ENCODE data around the gene FXYD1. TPM values are rescaled to one million over a fixed set of nuclear protein-coding genes. Genes with fewer than 3 reads are reported as not detected.

Gene FXYD1
- total RNA-seq, 1 experiment from 2014 or later: not detected

DNA sequence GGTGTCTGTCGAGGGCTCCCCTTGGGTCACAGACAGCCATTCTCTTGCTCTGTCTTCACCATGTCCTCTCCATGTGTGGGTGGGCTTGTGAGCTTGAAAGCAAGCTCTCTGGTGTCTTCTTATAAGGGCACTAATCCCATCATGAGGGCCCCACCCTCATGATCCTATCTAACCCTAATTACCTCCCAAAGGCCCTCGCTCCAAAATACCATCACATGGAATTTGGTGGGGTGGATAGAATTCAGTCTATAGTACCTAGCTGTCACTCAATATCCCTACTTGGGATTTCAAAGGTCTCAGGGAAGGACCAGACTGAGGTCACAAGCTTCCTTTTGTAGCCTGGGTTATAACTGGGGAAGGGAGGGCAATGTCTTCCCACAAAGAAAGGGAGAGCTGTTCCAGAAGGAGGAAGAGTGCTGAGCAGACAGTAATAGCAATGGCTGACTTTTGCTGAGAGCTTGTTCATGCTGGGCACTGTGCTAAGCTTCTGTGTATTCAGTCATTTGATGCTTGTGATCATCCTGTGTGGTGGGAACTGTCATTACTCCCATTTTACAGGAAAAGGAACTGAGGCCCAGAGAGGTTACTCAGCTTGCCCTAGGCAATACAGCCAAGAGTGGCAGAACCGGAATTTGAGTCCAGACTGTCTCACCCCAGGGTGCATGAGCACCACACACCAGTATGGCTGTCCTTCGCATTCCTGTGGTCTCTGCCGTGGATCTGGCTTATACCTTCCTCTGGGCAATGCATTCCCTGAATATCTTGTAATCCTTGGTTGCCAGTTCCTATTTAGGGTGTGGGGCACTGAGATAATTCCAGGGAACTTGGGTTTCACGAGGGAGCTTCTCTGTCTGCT lies 24.1 kb downstream of the FXYD1 start:
- peak; percentile 95 for DNase-seq (ENCODE audit: low spot score)

GRCh38 chr19:35164418-35164817 lies 25.8 kb downstream of the FXYD1 start:
- DNase-seq (ENCODE audit: low spot score): peak; percentile 94

DNA sequence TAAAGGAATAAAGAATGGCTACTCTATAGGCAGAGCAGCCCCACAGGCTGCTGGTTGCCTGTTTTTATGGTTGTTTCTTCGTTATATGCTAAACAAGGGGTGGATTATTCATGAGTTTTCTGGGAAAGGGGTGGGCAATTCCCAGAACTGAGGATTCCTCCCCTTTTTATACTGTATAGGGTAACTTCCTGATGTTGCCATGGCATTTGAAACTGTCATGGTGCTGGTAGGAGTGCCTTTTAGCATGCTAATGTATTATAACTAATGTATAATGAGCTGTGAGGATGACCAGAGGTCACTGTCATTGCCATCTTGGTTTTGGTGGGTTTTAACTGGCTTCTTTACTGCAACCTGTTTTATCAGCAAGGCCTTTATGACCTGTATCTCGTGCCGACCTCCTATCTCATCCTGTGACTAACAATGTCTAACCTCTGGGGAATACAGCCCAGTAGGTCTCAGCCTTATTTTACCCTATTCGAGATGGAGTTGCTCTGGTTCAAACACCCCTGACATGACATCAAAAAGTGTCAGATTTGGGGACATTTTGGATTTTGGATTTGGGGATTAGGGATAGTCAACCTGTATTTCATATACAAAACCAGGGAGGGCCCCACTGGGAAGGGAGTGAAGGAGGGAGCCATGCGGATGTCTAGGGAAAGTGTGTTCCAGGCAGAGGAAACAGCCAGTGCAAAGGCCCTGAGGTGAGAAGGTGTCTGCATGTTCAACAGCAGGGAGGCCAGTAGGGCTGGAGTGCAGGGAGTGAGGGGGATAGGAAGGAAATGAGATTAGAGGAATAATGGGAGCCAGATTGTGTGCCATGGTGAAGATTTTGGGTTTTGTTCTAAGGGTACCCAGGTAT lies 26.8 kb downstream of the FXYD1 start:
- DNase-seq (ENCODE audit: low spot score): no peak

- DNase-seq (ENCODE audit: low spot score): no peak
These were observed 27.8 kb downstream of the FXYD1 start for GRCh38 chr19:35166100-35167063.

- no peak for DNase-seq (ENCODE audit: low spot score)
These were observed 28.9 kb downstream of the FXYD1 start for GRCh38 chr19:35167251-35168119.

DNA sequence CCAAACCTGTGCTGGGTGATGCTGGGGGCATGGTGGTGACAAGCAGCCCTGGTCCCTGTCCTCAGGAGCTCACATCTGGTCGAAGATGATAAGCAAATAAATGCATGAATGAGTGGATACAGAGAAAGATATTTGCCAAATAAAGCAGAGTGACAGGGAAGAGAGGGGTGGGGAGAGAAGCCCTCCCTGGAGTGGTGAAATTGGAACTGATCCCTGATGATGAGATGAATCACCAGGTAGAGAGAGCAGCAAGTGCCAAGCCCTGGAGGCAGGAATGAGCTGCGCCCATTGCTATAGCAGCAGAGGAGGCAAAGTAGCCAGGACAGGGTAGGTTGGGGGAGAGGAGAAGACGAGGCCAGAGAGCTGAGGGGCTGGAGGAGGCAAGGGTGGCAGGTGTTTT lies 29.6 kb downstream of the FXYD1 start:
- DNase-seq (ENCODE audit: low spot score): peak; percentile 62

- no peak for DNase-seq (ENCODE audit: low spot score)
These were observed 30.8 kb downstream of the FXYD1 start for GRCh38 chr19:35169221-35169995.

- no peak for DNase-seq (ENCODE audit: low spot score)
These were observed 31.9 kb downstream of the FXYD1 start for GRCh38 chr19:35170359-35171061.

DNA sequence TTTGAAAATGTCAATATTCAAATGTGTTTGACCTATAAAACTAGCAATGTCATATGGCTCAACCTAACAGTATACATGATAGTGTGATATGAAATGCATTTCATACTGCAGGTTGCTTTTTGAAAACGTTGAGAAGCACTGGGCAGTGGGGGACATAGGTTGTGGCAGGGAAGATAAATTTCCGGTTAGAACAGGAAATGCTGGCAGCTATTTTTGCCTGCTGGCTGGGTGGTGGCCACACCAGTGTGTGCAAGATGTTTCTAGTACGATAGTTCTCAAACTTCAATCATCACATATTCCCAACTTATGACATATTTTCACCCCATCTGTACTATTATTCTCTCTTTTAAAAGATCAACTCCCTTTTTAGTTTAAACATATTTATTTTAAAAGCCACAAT lies 33.1 kb downstream of the FXYD1 start:
- DNase-seq (ENCODE audit: low spot score): no peak

DNA sequence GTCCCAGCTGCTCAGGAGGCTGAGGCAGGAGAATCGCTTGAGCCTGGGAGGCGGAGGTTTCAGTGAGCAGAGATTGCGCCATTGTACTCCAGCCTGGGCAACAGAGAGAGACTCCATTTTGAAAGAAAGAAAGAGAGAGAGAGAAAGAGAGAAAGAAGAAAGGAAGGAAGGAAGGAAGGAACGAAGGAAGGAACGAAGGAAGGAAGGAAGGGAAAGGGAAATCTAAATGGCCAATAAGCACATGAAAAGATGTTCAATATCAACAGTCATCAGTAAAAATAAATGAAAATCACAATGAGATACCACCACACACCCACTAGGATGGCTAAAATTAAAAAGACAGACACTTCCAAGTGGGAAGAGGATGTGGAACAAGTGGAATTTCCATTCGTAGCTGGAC lies 35.6 kb downstream of the FXYD1 start:
- no peak for DNase-seq (ENCODE audit: low spot score)

DNA sequence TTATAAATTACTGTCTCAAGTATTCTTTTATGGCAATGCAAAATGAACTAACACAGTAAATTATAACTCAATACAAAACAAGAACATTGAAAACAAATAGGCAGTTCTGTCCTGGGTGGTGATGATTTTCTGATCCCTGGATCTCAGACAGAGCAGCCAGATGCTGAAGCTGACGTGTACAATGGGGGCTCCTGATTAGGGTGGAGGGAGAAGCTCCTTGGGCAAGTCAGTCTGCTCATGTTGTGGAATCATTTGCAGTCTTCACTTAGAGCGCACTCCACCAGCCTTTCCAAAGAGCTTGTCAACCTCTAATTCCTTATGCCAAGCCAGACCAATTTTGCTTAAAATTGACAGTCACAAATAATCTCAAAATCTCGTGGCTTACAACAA lies 37.6 kb downstream of the FXYD1 start:
- no peak for DNase-seq (ENCODE audit: low spot score)

DNA sequence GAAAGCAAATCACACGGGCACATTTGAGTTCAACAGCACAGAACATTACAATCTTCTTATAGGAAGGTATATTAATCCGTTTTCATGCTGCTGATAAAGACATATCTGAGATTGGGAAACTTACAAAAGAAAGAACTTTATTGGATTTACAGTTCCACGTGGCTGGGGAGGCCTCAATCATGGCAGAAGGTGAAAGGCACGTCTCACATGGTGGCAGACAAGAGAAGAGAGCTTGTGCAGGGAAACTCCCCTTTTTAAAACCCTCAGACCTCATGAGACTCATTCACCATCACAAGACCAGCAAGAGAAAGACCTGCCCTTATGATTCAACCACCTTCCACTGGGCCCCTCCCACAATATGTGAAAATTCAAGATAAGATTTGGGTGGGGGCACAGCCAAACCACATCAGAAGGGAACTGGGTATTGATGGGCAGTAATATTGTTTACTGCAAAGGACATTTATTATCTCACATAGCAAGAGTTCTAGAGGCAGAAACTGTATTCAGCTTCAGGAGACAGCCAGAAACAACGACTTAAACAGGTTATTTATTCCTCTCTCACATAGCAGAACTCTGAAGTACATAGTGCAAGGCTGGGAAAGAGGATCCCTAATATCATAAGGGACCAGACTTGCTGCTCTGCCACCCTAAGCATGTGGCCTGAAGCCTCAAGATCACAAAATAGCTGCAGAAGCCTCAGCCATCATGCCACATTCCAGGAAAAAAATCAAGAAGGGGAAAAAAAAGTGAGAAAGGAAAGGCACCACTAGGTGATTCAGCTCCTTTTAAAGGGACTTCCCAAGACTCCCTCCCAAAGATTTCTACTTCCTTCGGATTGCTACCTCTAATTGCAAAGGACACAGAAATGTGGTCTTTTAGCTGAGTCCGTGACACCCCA lies 39.0 kb downstream of the FXYD1 start:
- no peak for DNase-seq (ENCODE audit: low spot score)

GRCh38 chr19:35178701-35179100 lies 40.1 kb downstream of the FXYD1 start:
- DNase-seq (ENCODE audit: low spot score): no peak

GRCh38 chr19:35179830-35180229 lies 41.2 kb downstream of the FXYD1 start:
- no peak for DNase-seq (ENCODE audit: low spot score)

- no peak for DNase-seq (ENCODE audit: low spot score)
These were observed 42.8 kb downstream of the FXYD1 start for GRCh38 chr19:35181387-35181786.

- DNase-seq (ENCODE audit: low spot score): no peak
These were observed 45.6 kb downstream of the FXYD1 start for GRCh38 chr19:35184267-35184666.

DNA sequence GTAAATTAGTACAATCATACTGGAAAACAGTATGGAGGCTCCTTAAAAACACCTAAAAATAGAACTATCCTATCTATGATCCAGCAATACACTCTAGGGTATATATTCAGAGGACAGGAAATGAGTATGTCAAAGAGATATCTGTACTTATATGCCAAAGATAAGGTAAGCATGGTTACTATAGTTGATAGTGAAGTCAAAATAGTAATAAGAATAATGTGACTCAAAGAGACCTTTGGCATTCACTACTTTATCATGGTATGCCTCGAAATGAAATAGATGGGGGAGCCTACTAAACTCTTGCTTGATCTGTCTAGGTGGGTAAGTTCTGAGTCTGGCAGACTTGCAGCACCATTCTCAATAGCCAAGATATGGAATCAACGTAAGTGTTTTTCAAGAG lies 46.3 kb downstream of the FXYD1 start:
- no peak for DNase-seq (ENCODE audit: low spot score)
